Neuronal stem cell (in vitro differentiated cells): ENCODE measurements around the gene PLAAT3.

ENCODE experiments used
- DNase-seq: peaks from one replicate; pipeline ENCODE4 v3.0.0-alpha.2; 2013; ENCODE audit warnings: low spot score
- H2AFZ ChIP-seq: one replicate; pipeline ENCODE4 v1.6.1; 2013; ENCODE audit warnings: mild to moderate bottlenecking, low read length, inconsistent platforms
- H2AK5ac ChIP-seq: 2 replicates; pipeline ENCODE4 v1.6.1; 2013; ENCODE audit warnings: low read depth, mild to moderate bottlenecking, inconsistent platforms, low read length, moderate library complexity, mixed read lengths
- H2BK120ac ChIP-seq: 2 replicates; pipeline ENCODE4 v1.6.1; 2013; ENCODE audit warnings: low read depth, mild to moderate bottlenecking, inconsistent platforms, low read length, moderate library complexity, mixed read lengths
- H2BK12ac ChIP-seq: one replicate; pipeline ENCODE4 v1.6.1; 2013; ENCODE audit warnings: low read length, inconsistent platforms
- H2BK15ac ChIP-seq: 2 replicates; pipeline ENCODE4 v1.6.1; 2013; ENCODE audit warnings: mild to moderate bottlenecking, low read length, inconsistent platforms, mixed read lengths
- H2BK5ac ChIP-seq: one replicate; pipeline ENCODE4 v1.6.1; 2013; ENCODE audit warnings: inconsistent platforms, mild to moderate bottlenecking, low read length, moderate library complexity
- H3K14ac ChIP-seq: one replicate; pipeline ENCODE4 v1.6.1; 2013; ENCODE audit warnings: low read length, inconsistent platforms
- H3K18ac ChIP-seq: 2 replicates; pipeline ENCODE4 v1.6.1; 2013; ENCODE audit warnings: low read length, inconsistent platforms
- H3K23ac ChIP-seq: 2 replicates; pipeline ENCODE4 v1.6.1; 2013; ENCODE audit warnings: low read depth, mild to moderate bottlenecking, mixed read lengths, low read length, inconsistent platforms; ENCODE audit not compliant: poor library complexity
- H3K27ac ChIP-seq: replicated peaks from 3 replicates; pipeline ENCODE4 v1.5.1; 2013; ENCODE audit warnings: low read length, inconsistent platforms
- H3K27me3 ChIP-seq, 3 experiments: 2 replicates each; pipeline ENCODE4 v1.6.1; 2013; ENCODE audit warnings: low read length in 3 of 3, mild to moderate bottlenecking in 2 of 3, inconsistent platforms in 1 of 3, low read depth in 1 of 3, mixed read lengths in 1 of 3, moderate library complexity in 1 of 3; ENCODE audit not compliant: control insufficient read depth in 3 of 3, insufficient read depth in 3 of 3
- H3K36me3 ChIP-seq, 2 donors: replicated peaks in 1 of 2; 2 replicates each; pipeline ENCODE4 v1.6.1; 2013; ENCODE audit warnings: low read length in 2 of 2; ENCODE audit not compliant: control insufficient read depth in 2 of 2, insufficient read depth in 2 of 2
- H3K4ac ChIP-seq: 2 replicates; pipeline ENCODE4 v1.6.1; 2013; ENCODE audit warnings: inconsistent platforms, mild to moderate bottlenecking, low read length, moderate library complexity
- H3K4me1 ChIP-seq, 2 donors: 1 replicate in 1 of 2; 2 replicates in 1 of 2; pipeline ENCODE4 v1.6.1; 2013; ENCODE audit warnings: low read length in 2 of 2, low read depth in 1 of 2; ENCODE audit not compliant: control insufficient read depth in 2 of 2, insufficient read depth in 1 of 2
- H3K4me2 ChIP-seq: one replicate; pipeline ENCODE4 v1.6.1; 2013; ENCODE audit warnings: mild to moderate bottlenecking, low read length, inconsistent platforms; ENCODE audit not compliant: insufficient read depth, poor library complexity, severe bottlenecking
- H3K4me3 ChIP-seq, 2 donors: 2 replicates each; pipeline ENCODE4 v1.5.1; 2013; ENCODE audit warnings: low read length in 2 of 2, mild to moderate bottlenecking in 2 of 2, inconsistent platforms in 1 of 2, moderate library complexity in 1 of 2
- H3K79me1 ChIP-seq: one replicate; pipeline ENCODE4 v1.6.1; 2013; ENCODE audit warnings: low read depth, mild to moderate bottlenecking, inconsistent platforms, low read length, moderate library complexity
- H3K9ac ChIP-seq: one replicate; pipeline ENCODE4 v1.6.1; 2013; ENCODE audit warnings: mild to moderate bottlenecking, low read depth, low read length, inconsistent platforms; ENCODE audit not compliant: poor library complexity
- H3K9me3 ChIP-seq, 2 donors: replicated peaks in 1 of 2; 2 replicates each; pipeline versions ENCODE3 to v1.6.1; 2013; ENCODE audit warnings: low read length in 2 of 2, mild to moderate bottlenecking in 2 of 2, inconsistent platforms in 1 of 2, low read depth in 1 of 2, mixed read lengths in 1 of 2, moderate library complexity in 1 of 2; ENCODE audit not compliant: control insufficient read depth in 2 of 2, insufficient read depth in 1 of 2
- H4K8ac ChIP-seq: one replicate; pipeline ENCODE4 v1.6.1; 2013; ENCODE audit warnings: low read depth, mild to moderate bottlenecking, inconsistent platforms, low read length, moderate library complexity
- H4K91ac ChIP-seq: one replicate; pipeline ENCODE4 v1.6.1; 2013; ENCODE audit warnings: low read length, low read depth, mild to moderate bottlenecking, inconsistent platforms; ENCODE audit not compliant: poor library complexity
- WGBS, 2 donors: extraction: QIAGEN DNeasy Blood & Tissue Kit; methylation state at CpG; one replicate each; pipeline ENCODE4 v1.1.7; 2013; ENCODE audit warnings: missing lambda C conversion rate in 2 of 2, mixed read lengths in 1 of 2; ENCODE audit not compliant: insufficient read length in 2 of 2, insufficient replicate concordance in 1 of 2; ENCODE audit errors: extremely low coverage in 2 of 2; 5-methylcytosine and 5-hydroxymethylcytosine counted together

The PLAAT3 gene

DNA sequence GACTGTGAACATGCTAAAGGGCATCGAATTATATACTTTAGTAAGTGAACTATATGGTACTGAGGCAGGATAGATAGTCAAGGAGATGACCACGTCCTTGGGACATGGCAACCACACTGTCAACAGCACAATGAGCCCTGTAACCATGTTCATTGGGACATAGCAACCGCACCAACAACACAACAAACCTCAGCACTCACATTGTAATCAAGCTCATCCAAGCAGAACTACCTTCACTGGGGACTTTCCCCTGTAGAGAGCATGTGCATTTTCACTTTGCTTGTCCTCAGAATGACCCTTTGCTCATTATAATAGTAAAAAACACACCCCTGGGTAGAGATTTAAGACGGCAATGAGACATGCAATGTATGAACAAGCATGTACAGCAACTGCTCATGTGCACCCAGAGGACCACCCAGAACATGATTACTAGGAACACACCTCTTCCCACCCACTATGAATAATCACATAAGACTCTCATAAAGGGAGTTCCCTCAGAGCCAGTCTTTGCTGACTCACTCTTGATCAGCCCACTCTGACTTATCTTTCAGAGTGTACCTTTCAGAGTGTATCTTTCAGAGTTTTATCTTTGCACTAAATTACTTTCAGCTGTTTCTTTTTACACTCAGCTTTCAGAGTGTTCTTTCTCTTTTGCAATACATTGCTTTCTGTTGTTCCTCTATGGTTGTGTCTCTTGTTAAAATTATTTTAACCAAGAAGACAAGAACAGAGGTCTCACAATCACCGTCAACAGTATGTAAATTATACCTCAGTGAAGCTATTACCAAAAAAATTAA, 47.0 kb downstream of the PLAAT3 start:
- Histone ChIP-seq H3K4me2 (no peak overlapping the region), H3K79me1 (no peaks in the 10 kb centered on the region), H2AK5ac (no peak overlapping the region), H2BK15ac (no peak overlapping the region), H2BK120ac (no peak overlapping the region), H3K4ac (no peak overlapping the region), H3K9me3 (no peaks in the 10 kb centered on the region), H4K8ac (no peak overlapping the region), H3K36me3 (no peaks in the 10 kb centered on the region), H3K4me3 (no peak overlapping the region), H3K4me1 (peaks cover 2 to 10% of the 10 kb centered on the region in 2 donors), H3K27ac (no peak overlapping the region), H2AFZ (peak overlapping the region; percentile 30), H4K91ac (no peak overlapping the region), H3K18ac (no peak overlapping the region), H2BK5ac (no peak overlapping the region), H3K27me3 (no peaks in the 10 kb centered on the region), H3K23ac (no peak overlapping the region), H3K14ac (no peak overlapping the region), H2BK12ac (no peak overlapping the region), H3K9ac (no peak overlapping the region)
- DNase-seq: no peak
- no CpG with 5 or more reads among the region's 5 CpGs for WGBS, 2 donors

DNA sequence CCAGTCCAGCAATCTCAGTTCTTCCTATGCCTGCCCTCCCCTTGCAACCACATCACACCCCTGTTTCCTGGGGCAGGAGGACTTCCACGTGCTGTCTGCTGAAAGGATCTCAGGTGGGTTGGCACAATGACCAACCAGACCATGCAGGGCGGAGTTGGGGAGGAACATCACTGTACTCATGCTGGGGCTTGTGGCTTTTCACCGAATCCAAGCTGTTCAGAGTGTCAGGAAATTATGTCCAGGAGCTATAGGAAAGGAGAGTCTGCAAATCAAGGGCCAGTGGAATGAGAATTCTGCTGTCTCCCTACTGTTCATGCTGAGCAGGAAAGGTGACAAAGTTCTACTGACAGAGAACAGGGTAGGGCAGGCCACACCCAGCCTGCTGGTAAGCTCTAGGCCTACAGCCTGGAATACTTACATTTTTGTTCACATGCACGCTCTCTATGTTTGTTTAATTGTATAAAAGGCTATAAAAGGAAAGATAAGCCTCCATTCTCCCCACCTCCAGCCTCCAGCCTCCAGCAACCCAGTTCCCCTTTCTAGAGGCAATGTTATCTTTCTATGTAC, 49.4 kb downstream of the PLAAT3 start:
- Histone ChIP-seq H3K23ac (no peak overlapping the region), H3K9me3 (no peaks in the 10 kb centered on the region), H3K27ac (no peak overlapping the region)

DNA sequence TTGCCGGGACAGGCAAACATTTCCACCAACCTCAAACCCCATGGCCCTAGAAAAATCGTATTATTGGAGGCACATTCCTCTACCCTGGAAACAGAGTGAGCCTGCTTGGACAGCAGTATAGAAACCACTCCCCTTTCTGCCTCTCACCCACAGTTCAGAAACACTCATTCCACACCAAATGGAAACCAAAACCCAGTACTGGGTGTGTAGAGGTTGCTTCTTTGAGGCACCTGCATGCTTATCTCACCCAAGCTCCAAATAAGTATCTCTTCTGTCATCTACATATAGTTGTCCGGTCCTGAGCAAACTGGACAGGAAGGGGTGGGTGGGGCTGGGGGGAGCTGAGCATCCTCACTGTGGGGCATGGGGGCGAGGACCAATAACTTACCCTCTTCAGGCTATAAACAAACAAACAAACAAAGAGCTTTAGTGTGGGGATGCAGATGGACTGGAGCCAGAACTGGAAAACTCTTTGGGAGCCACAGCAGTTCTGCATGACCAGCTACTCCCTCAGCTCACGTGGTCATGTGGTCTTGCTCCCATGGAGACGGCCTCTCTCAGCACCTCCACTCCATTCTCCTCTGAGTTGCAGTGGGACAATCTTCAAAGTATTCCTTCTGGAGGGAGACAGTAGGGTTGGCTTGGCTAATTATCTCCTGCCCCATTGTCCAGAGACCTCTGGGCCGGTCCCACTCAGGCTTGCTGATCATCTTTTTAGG, 50.0 kb downstream of the PLAAT3 start:
- no peak overlapping the region for H3K14ac ChIP-seq
- H3K36me3 ChIP-seq: no peaks in the 10 kb centered on the region
- H3K4ac ChIP-seq: no peak overlapping the region
- H3K23ac ChIP-seq: no peak overlapping the region
- peak overlapping the region; percentile 13 for H4K91ac ChIP-seq
- H2BK12ac ChIP-seq: no peak overlapping the region
- H3K9me3 ChIP-seq: no peaks in the 10 kb centered on the region
- no peak overlapping the region for H2AFZ ChIP-seq
- H3K27ac ChIP-seq: no peak overlapping the region
- peaks cover 0 to 8% (median 0%) of the 10 kb centered on the region in 3 experiments for H3K27me3 ChIP-seq
- H4K8ac ChIP-seq: no peak overlapping the region
- H2BK15ac ChIP-seq: no peak overlapping the region
- H3K4me3 ChIP-seq: no peak overlapping the region
- H3K4me1 ChIP-seq: peaks cover 2 to 10% of the 10 kb centered on the region in 2 donors
- no peak overlapping the region for H2BK120ac ChIP-seq
- no CpG with 5 or more reads among the region's 7 CpGs for WGBS, 2 donors
- no peak overlapping the region for H3K18ac ChIP-seq
- H3K9ac ChIP-seq: no peak overlapping the region
- no peaks in the 10 kb centered on the region for H3K79me1 ChIP-seq
- H2AK5ac ChIP-seq: no peak overlapping the region
- H3K4me2 ChIP-seq: no peak overlapping the region
- H2BK5ac ChIP-seq: no peak overlapping the region
- DNase-seq: no peak

More for the DNA sequence above, 49.4 kb downstream of the PLAAT3 start:
- H2BK120ac ChIP-seq: no peak overlapping the region
- H2BK12ac ChIP-seq: no peak overlapping the region
- peak overlapping the region; percentile 25 for H3K14ac ChIP-seq
- peaks cover 0 to 3% (median 0%) of the 10 kb centered on the region in 3 experiments for H3K27me3 ChIP-seq
- H2AK5ac ChIP-seq: no peak overlapping the region
- H4K8ac ChIP-seq: no peak overlapping the region
- H2AFZ ChIP-seq: no peak overlapping the region
- H2BK5ac ChIP-seq: no peak overlapping the region
- no peak overlapping the region for H3K4me2 ChIP-seq
- no peaks in the 10 kb centered on the region for H3K36me3 ChIP-seq
- no peak for DNase-seq
- WGBS, 2 donors: no CpG with 5 or more reads among the region's 4 CpGs
- H3K4ac ChIP-seq: no peak overlapping the region
- no peaks in the 10 kb centered on the region for H3K79me1 ChIP-seq
- peak overlapping the region; percentile 13 for H4K91ac ChIP-seq
- peaks cover 2 to 10% of the 10 kb centered on the region in 2 donors for H3K4me1 ChIP-seq
- H3K4me3 ChIP-seq: no peak overlapping the region
- no peak overlapping the region for H2BK15ac ChIP-seq
- peak overlapping the region; percentile 23 for H3K18ac ChIP-seq
- H3K9ac ChIP-seq: no peak overlapping the region
